Neural cell (in vitro differentiated cells): ENCODE results near the gene DENND10.

Experiments used
- EP300 ChIP-seq: fragments of 450-650 bp; conservative IDR thresholded peaks from 2 replicates; pipeline ENCODE4 v1.6.1; 2014; ENCODE audit warnings: antibody characterized with exemption, mild to moderate bottlenecking, moderate library complexity; ENCODE audit not compliant: poor library complexity, severe bottlenecking
- EZH2 ChIP-seq: fragments of 200-600, 300-800 bp; shearing (Covaris generic), sonication (generic); IDR thresholded peaks from 2 replicates; pipeline ENCODE4 v1.6.1; 2014; ENCODE audit warnings: antibody characterized with exemption, low read length, borderline replicate concordance, mild to moderate bottlenecking; ENCODE audit not compliant: insufficient read depth, poor library complexity, severe bottlenecking
- MXI1 ChIP-seq: fragments of 450-650 bp; conservative IDR thresholded peaks from 2 replicates; pipeline ENCODE4 v1.6.1; 2014; ENCODE audit warnings: antibody characterized with exemption, mild to moderate bottlenecking; ENCODE audit not compliant: poor library complexity, severe bottlenecking
- POLR2AphosphoS5 ChIP-seq: IDR thresholded peaks from 2 replicates; pipeline ENCODE4 v1.6.1; 2012
- RAD21 ChIP-seq: fragments of 450-650 bp; conservative IDR thresholded peaks from 2 replicates; pipeline ENCODE4 v1.6.1; 2014; ENCODE audit warnings: antibody characterized with exemption, mild to moderate bottlenecking, moderate library complexity
- TAF1 ChIP-seq: IDR thresholded peaks from 2 replicates; pipeline ENCODE4 v1.6.1; 2012; ENCODE audit warnings: low read depth
- TF ChIP-seq, protein P1 (sequence below): fragments of 450-650 bp; IDR thresholded peaks from 2 replicates; pipeline ENCODE4 v1.5.1; 2014; ENCODE audit warnings: antibody characterized with exemption, mild to moderate bottlenecking, moderate library complexity; ENCODE audit not compliant: poor library complexity, severe bottlenecking
- TF ChIP-seq, protein P2 (sequence below): IDR thresholded peaks from 2 replicates; pipeline ENCODE4 v1.6.1; 2012; ENCODE audit warnings: borderline replicate concordance

DNA sequence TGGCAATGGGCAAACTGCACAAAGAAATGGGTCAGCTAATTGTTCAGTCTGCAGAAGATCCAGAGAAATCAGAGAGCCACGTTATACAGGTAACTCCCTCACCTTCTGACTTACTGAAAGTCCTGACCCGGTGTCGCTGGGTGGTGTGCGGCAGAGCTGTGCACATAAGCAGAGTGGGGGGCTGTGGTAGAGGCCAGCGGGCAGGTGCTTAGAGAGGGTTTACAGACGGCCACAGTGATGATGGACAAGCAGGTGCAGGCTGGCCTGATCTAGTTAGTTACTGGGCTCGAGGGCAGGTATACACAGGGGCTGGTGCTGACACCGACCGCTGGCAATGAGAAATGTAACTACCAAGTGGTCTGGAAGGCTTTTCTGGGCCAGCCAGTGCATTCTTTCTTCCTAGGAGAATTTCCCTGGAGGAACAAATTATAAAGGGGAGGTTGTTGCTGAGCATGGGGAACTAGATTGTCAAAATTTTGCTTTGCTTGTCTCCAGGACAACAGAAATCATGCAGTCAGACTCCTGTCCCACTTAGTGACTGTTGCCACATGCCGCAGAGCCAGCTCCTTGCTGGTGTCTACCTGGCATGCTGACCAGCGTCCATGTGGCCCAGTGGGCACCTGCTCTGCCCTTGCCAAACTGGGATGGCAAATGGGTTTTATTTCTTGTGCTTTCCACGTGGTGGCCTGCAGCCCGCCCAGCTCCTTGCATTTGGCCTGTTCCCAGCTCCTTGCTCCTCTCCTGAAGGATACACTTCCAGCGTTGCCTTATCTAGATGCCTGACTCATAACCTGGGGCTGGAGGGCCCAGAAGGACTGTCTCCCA is 28.8 kb downstream of the DENND10 start:
- TF ChIP-seq, protein P1, sequence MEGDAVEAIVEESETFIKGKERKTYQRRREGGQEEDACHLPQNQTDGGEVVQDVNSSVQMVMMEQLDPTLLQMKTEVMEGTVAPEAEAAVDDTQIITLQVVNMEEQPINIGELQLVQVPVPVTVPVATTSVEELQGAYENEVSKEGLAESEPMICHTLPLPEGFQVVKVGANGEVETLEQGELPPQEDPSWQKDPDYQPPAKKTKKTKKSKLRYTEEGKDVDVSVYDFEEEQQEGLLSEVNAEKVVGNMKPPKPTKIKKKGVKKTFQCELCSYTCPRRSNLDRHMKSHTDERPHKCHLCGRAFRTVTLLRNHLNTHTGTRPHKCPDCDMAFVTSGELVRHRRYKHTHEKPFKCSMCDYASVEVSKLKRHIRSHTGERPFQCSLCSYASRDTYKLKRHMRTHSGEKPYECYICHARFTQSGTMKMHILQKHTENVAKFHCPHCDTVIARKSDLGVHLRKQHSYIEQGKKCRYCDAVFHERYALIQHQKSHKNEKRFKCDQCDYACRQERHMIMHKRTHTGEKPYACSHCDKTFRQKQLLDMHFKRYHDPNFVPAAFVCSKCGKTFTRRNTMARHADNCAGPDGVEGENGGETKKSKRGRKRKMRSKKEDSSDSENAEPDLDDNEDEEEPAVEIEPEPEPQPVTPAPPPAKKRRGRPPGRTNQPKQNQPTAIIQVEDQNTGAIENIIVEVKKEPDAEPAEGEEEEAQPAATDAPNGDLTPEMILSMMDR = no peak
- TF ChIP-seq, protein P2, sequence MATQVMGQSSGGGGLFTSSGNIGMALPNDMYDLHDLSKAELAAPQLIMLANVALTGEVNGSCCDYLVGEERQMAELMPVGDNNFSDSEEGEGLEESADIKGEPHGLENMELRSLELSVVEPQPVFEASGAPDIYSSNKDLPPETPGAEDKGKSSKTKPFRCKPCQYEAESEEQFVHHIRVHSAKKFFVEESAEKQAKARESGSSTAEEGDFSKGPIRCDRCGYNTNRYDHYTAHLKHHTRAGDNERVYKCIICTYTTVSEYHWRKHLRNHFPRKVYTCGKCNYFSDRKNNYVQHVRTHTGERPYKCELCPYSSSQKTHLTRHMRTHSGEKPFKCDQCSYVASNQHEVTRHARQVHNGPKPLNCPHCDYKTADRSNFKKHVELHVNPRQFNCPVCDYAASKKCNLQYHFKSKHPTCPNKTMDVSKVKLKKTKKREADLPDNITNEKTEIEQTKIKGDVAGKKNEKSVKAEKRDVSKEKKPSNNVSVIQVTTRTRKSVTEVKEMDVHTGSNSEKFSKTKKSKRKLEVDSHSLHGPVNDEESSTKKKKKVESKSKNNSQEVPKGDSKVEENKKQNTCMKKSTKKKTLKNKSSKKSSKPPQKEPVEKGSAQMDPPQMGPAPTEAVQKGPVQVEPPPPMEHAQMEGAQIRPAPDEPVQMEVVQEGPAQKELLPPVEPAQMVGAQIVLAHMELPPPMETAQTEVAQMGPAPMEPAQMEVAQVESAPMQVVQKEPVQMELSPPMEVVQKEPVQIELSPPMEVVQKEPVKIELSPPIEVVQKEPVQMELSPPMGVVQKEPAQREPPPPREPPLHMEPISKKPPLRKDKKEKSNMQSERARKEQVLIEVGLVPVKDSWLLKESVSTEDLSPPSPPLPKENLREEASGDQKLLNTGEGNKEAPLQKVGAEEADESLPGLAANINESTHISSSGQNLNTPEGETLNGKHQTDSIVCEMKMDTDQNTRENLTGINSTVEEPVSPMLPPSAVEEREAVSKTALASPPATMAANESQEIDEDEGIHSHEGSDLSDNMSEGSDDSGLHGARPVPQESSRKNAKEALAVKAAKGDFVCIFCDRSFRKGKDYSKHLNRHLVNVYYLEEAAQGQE = no peak
- TF ChIP-seq EP300 (no peak), EZH2 (no peak), MXI1 (no peak), RAD21 (no peak), TAF1 (no peak), POLR2AphosphoS5 (no peak)
